Right forelimb (tissue), 1 donor: Measurements from ENCODE around the gene NDUFS8.
"Not testable (repeated sequence)": the region's sequence is repeated elsewhere in the genome, so short reads cannot be mapped to it uniquely, and the experiment has no call there.

Experiments
- DNase-seq: peaks from one replicate; pipeline ENCODE4 v3.0.0-alpha.2; 2018

Gene NDUFS8

GRCh38 chr11:68030318-68031143, at the start of gene NDUFS8:
Gene NDUFS8 (plus strand): TSS chr11:68030681. CDS start chr11:68032152, 1,471 bp downstream.
- DNase-seq = peak; percentile 97

- not testable (repeated sequence) for DNase-seq
Observed at GRCh38 chr11:67981226-67981625, 49.3 kb upstream of the NDUFS8 start.

GRCh38 chr11:67982255-67982857, 48.1 kb upstream of the NDUFS8 start:
- not testable (repeated sequence) for DNase-seq

GRCh38 chr11:67983951-67984350, 46.5 kb upstream of the NDUFS8 start:
- no peak for DNase-seq

GRCh38 chr11:67985302-67985701, 45.2 kb upstream of the NDUFS8 start:
- DNase-seq = not testable (repeated sequence)

- DNase-seq = not testable (repeated sequence)
Observed at GRCh38 chr11:67990546-67991346, 39.7 kb upstream of the NDUFS8 start.

GRCh38 chr11:67991347-67992121, 38.9 kb upstream of the NDUFS8 start:
- not testable (repeated sequence) for DNase-seq

GRCh38 chr11:67993821-67994220, 36.7 kb upstream of the NDUFS8 start:
- DNase-seq = not testable (repeated sequence)

GRCh38 chr11:67994387-67994786, 36.1 kb upstream of the NDUFS8 start:
- DNase-seq = not testable (repeated sequence)

GRCh38 chr11:67995129-67995528, 35.4 kb upstream of the NDUFS8 start:
- not testable (repeated sequence) for DNase-seq

- DNase-seq = not testable (repeated sequence)
Observed at GRCh38 chr11:67995579-67995978, 34.9 kb upstream of the NDUFS8 start.

- no peak for DNase-seq
Observed at GRCh38 chr11:67996051-67996450, 34.4 kb upstream of the NDUFS8 start.

GRCh38 chr11:67996622-67997474, 33.6 kb upstream of the NDUFS8 start:
- peak; percentile 70 for DNase-seq

- no peak for DNase-seq
Observed at GRCh38 chr11:67997475-67997921, 33.0 kb upstream of the NDUFS8 start.

GRCh38 chr11:67998150-67999045, 32.1 kb upstream of the NDUFS8 start:
- DNase-seq = no peak

GRCh38 chr11:67999201-67999629, 31.3 kb upstream of the NDUFS8 start:
- no peak for DNase-seq

GRCh38 chr11:67999704-68000103, 30.8 kb upstream of the NDUFS8 start:
- DNase-seq = no peak

GRCh38 chr11:68002575-68002937, 27.9 kb upstream of the NDUFS8 start:
- DNase-seq = no peak

GRCh38 chr11:68002938-68003845, 27.3 kb upstream of the NDUFS8 start:
- no peak for DNase-seq
